Stimulated activated CD4-positive, alpha-beta T cell treated with anti-CD3 and anti-CD28 coated beads, Interleukin-2, amount 100 ng/mL, for 24 hours (primary cell): ENCODE data around the gene AQP12A.

Experiments used
- DNase-seq, 2 donors: peaks; one replicate each; pipeline ENCODE4 v3.0.0-alpha.2; 2020

Gene AQP12A

DNA sequence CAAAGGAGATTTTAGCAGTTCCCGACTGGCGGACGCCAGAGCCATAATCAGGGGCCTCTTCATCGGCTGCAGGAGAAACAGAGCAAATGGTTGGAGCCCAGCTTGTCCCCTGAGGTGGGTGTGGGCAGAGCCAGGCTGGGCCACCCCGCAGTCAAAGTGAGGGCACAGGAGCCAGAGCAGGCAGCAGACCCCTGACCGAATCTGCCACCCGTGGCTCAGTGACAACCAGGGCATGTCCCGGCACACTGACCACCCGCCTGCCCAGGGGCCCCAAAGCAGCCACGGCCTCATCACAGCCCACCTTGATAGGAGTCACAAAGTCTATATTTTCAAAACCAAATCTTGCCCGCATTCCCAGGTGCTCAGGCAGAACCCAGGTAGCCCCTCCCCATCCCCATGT lies 55.6 kb downstream of the AQP12A start:
- no peak for DNase-seq
